ENCODE data around the gene HDAC7.

DNA sequence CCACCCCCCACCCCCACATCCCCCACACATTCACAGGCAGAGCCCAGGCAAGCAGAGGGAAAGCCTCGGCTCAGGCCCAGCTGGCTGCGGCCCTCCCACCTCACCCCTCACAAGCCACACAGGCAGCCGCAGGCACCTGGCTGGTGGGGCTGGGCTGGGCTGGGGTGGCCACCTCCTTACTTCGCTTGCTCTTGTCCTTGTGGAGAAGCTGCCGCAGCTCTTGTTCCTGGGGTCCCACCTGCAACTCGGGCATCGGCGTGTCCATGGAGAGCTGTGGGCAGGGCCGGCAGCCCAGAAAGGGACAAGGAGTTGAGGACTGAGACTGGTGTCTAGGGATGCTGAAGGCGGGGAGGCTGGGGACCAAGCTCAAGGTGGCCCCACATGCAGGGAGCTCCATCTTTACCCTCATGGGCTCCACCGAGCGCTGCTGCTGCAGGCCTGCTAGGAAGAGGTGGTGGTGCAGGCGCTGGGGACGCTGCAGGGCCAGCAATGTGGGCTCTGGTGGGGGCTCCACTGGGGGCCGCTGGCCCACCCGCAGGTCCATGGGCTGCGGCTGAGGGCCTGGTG lies 21.2 kb downstream of the HDAC7 start:
- TF ChIP-seq, protein P1, sequence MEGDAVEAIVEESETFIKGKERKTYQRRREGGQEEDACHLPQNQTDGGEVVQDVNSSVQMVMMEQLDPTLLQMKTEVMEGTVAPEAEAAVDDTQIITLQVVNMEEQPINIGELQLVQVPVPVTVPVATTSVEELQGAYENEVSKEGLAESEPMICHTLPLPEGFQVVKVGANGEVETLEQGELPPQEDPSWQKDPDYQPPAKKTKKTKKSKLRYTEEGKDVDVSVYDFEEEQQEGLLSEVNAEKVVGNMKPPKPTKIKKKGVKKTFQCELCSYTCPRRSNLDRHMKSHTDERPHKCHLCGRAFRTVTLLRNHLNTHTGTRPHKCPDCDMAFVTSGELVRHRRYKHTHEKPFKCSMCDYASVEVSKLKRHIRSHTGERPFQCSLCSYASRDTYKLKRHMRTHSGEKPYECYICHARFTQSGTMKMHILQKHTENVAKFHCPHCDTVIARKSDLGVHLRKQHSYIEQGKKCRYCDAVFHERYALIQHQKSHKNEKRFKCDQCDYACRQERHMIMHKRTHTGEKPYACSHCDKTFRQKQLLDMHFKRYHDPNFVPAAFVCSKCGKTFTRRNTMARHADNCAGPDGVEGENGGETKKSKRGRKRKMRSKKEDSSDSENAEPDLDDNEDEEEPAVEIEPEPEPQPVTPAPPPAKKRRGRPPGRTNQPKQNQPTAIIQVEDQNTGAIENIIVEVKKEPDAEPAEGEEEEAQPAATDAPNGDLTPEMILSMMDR (IDR thresholded peaks at IDR 0.05) = no peak
- no peak for TF ChIP-seq POLR2A (IDR thresholded peaks at IDR 0.05; ENCODE audit: low read depth)

Measured in esophagus muscularis mucosa (tissue), 3 donors.